Mesothelial cell of epicardium (in vitro differentiated cells): Measurements from ENCODE around the gene ALDOC. TPM values are rescaled to one million over a fixed set of nuclear protein-coding genes. Genes with fewer than 3 reads are reported as not detected.

Source experiments
- DNase-seq, 2 experiments: peaks; one replicate each; pipeline ENCODE4 v3.0.0; 2021; ENCODE audit warnings: low spot score in 2 of 2; ENCODE audit not compliant: unreplicated experiment in 2 of 2
- H3K27ac Mint-ChIP-seq: 2 replicates; pipeline ENCODE4 v1.8.0; 2021; ENCODE audit warnings: mixed read lengths
- H3K27me3 Mint-ChIP-seq: 2 replicates; pipeline ENCODE4 v1.8.0; 2021; ENCODE audit warnings: low read depth, mixed read lengths
- H3K36me3 Mint-ChIP-seq: 2 replicates; pipeline ENCODE4 v1.8.0; 2021; ENCODE audit warnings: mixed read lengths
- H3K4me1 Mint-ChIP-seq: 2 replicates; pipeline ENCODE4 v1.8.0; 2021; ENCODE audit warnings: mixed read lengths
- H3K4me3 Mint-ChIP-seq: 2 replicates; pipeline ENCODE4 v1.8.0; 2021; ENCODE audit warnings: mild to moderate bottlenecking, moderate library complexity, mixed read lengths
- H3K9me3 Mint-ChIP-seq: 2 replicates; pipeline ENCODE4 v1.8.0; 2021; ENCODE audit warnings: mixed read lengths
- CTCF ChIP-seq: fragments of 200-600 bp; sonication (generic); IDR thresholded peaks from one replicate; pipeline ENCODE4 v1.5.0; 2021; ENCODE audit warnings: antibody characterized with exemption; ENCODE audit not compliant: unreplicated experiment
- total RNA-seq: library from RNA; stranded (reverse); gene quantifications from 3 replicates; pipeline ENCODE4 v1.2.1, GENCODE V29; 2021

ALDOC gene
- total RNA-seq, 1 donor from 2014 or later: 22.6 TPM

- Mint-ChIP-seq H3K4me1 (peaks cover 14% of the 10 kb centered on the region), H3K27ac (no peak overlapping the region), H3K9me3 (no peaks in the 10 kb centered on the region), H3K27me3 (no peaks in the 10 kb centered on the region), H3K36me3 (peaks cover 2% of the 10 kb centered on the region), H3K4me3 (no peak overlapping the region)
- DNase-seq: no peak
- TF ChIP-seq CTCF: no peak
Observed at GRCh38 chr17:28545787-28546415, 30.8 kb downstream of the ALDOC start.

- Mint-ChIP-seq H3K4me3 (no peak overlapping the region), H3K27ac (no peak overlapping the region), H3K9me3 (no peaks in the 10 kb centered on the region), H3K27me3 (no peaks in the 10 kb centered on the region), H3K36me3 (peaks cover 2% of the 10 kb centered on the region), H3K4me1 (peaks cover 7% of the 10 kb centered on the region)
- no peak for TF ChIP-seq CTCF
- DNase-seq: no peak
Observed at GRCh38 chr17:28545141-28545503, 31.6 kb downstream of the ALDOC start.

GRCh38 chr17:28544402-28545140, 32.1 kb downstream of the ALDOC start:
- no peak for DNase-seq
- H3K27me3 Mint-ChIP-seq: no peaks in the 10 kb centered on the region
- H3K27ac Mint-ChIP-seq: no peak overlapping the region
- no peak overlapping the region for H3K4me3 Mint-ChIP-seq
- no peaks in the 10 kb centered on the region for H3K9me3 Mint-ChIP-seq
- H3K4me1 Mint-ChIP-seq: peaks cover 5% of the 10 kb centered on the region
- no peak for TF ChIP-seq CTCF
- peaks cover 2% of the 10 kb centered on the region for H3K36me3 Mint-ChIP-seq

- H3K9me3 Mint-ChIP-seq: no peaks in the 10 kb centered on the region
- no peak overlapping the region for H3K27ac Mint-ChIP-seq
- H3K4me3 Mint-ChIP-seq: no peak overlapping the region
- no peaks in the 10 kb centered on the region for H3K4me1 Mint-ChIP-seq
- H3K27me3 Mint-ChIP-seq: peaks cover 2% of the 10 kb centered on the region
- H3K36me3 Mint-ChIP-seq: no peaks in the 10 kb centered on the region
- TF ChIP-seq CTCF: no peak
- DNase-seq: no peak
Observed at GRCh38 chr17:28541439-28541838, 35.3 kb downstream of the ALDOC start.

GRCh38 chr17:28540231-28540630, 36.5 kb downstream of the ALDOC start:
- no peak for DNase-seq
- no peak overlapping the region for H3K4me3 Mint-ChIP-seq
- H3K36me3 Mint-ChIP-seq: no peaks in the 10 kb centered on the region
- H3K4me1 Mint-ChIP-seq: no peaks in the 10 kb centered on the region
- H3K27ac Mint-ChIP-seq: no peak overlapping the region
- H3K9me3 Mint-ChIP-seq: no peaks in the 10 kb centered on the region
- no peak for TF ChIP-seq CTCF
- H3K27me3 Mint-ChIP-seq: peaks cover 2% of the 10 kb centered on the region
